ENCODE data around the gene ZNF511.
"Not testable (repeated sequence)": the region's sequence is repeated elsewhere in the genome, so short reads cannot be mapped to it uniquely, and the experiment has no call there.

Gene ZNF511, protein sequence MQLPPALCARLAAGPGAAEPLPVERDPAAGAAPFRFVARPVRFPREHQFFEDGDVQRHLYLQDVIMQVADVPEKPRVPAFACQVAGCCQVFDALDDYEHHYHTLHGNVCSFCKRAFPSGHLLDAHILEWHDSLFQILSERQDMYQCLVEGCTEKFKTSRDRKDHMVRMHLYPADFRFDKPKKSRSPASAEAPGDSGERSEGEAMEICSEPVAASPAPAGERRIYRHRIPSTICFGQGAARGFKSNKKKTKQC

DNA sequence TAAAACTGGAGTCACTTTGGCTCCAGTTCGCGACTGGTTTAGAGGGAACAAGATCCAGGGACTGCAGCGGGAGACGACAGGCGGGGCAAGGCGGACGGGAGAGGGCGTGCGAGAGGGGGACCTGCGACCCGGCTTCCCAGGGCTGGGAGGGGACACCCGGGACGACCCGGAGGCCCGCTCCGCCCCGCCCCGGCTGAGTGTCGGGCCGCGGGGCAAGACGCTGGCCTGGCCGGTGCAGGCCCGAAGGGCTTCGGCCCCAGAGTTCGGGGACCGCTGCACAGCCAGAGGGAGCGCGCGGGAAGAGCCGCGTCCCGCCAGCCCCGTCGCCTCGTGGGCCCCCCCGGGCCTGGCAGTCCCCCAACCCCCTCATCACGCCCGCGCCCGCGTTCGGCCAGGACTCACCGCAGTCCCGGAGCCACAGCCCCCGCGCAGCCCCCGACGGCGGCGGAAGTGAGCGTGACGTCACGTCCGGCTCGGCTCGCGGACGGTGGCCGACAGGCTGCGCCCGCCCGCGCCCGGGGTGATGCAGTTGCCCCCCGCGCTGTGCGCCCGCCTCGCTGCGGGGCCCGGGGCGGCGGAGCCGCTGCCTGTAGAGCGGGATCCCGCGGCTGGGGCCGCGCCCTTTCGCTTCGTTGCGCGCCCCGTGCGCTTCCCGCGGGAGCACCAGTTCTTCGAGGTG, at the start of gene ZNF511, which contains the start of gene TUBGCP2:
Gene ZNF511, plus strand, starts transcription at position 494 of the 679 bp plus-strand sequence. Its CDS starts 30 bp downstream, at position 524.
Gene TUBGCP2, minus strand, starts transcription at position 452 of the 679 bp plus-strand sequence. CDS start 5,931 bp downstream, outside the sequence.
- DNase-seq: peak; percentile 96

DNA sequence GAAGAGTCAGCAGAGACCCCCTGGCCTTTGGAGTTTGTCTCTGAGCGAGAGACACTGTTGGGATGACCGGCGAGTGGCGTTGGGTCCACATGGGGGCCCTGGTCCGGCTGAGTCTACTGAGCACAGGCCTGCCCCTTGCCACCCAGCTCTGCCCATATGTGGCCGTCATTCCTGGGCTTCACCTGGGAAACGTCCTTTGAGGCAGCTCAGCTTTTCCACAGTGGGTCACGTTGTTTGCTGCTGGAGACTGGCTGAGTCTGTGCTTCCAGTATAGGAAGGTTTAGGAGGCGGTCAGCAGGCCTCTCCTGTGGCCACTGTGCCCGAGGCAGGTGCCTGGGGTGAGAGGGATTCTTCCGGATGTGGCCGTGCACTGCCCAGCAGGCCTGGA, 49.1 kb upstream of the ZNF511 start:
- no peak for DNase-seq

DNA sequence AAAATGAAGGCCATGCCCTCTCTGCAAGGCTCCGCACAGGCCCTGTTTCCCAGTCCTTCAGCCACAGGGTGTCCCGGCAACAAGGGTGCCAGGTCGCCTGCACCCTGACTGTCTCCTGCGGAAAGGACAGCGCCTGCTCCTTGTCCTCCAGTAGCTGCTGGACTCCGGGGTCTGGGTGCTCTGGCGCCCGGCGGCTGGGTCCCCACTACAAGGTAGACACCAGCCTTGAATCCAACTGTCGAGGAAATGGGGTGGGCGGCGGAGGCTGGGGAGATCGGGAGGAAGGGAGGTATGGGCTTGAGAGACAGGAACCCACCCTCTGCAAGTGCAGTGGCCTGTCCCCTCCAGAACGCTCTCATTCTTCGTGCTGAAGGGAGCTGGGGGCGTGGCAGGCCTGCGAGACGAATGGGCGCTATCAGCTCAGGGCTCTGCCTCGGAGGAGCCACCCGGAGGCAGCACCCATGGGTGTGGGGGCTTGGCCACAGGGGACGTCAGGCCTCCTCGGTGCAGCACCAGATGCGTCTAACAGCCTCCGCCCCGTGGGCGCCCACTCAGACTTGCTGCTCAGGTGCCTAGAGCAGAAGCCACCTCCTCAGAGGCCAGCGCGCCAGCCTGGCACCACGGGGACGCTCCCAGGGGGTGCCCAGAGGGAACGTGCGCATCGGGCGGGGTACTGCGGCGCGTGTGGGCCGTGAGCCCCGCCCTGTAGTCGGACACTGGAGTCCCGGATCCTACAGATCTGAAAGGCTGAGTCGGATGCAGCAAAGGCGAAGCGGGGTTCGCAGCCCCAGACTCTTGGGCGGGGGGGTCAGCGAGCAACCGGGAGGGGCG, 47.6 kb upstream of the ZNF511 start:
- peak; percentile 86 for DNase-seq

DNA sequence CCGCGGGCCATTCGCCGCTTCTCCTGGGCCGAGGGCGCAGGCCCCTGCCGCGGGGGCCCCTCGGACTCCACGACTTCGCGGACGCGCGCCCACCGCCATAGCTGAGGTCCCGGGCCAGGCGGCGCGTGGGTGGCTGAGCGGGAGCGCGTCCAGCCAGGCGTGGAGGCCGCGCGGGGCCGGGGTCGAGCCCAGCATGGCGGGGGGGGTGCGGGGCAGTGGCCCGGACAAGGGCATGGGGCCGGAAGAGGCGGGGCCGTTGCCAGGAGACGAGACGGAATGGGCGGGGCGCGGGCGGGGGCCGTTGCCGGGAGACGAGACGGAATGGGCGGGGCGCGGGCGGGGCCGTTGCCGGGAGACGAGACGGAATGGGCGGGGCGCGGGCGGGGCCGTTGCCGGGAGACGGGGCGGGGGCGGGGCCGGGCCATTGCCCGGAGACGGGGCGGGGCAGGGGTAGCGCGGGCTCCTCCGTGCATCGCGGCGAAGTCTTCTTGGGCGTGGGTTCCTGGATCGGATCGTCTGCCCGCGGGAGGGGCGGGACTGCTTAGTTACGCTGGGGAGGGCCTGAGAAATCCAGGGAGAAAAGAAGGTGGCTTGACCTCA, 46.9 kb upstream of the ZNF511 start:
- DNase-seq: peak; percentile 93

DNA sequence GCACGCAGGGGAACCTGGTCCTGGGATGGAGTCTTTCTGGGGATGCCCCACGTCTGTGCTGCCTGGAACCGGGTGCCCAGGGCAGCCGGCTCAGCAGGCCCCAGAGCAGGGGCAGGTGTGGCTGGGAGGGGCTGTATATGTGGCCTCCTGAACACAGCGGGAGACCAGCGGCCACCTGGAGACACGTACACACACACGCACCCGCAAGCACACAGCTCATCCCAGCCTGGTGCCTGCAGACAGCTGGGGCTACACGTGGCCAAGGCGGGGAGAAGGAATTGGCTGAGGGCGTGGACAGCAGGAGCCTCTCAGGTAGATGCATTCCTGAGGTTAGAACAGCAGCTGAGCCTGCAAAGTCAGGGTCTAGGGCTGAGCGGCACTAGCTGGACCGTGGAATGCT, 46.0 kb upstream of the ZNF511 start:
- DNase-seq: no peak

DNA sequence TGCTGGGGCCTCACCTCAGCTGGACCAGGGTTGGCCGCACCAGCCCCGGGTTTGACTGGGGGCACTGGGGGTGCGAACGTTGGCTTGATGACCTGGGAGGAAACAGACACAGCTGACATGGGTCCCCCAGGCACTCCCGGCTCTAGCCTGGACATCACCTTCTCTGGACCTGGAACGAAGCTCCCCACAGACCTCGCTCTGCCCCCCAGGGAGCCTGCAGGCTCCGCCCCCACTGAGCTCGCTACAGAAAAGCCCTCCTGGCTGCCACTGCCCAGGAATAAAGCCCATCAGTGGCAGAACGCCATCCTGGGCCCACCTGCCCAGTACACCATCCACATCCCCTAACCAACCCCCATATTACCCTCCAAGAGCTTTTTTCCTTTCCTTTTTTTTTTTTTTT, 45.0 kb upstream of the ZNF511 start:
- no peak for DNase-seq

DNA sequence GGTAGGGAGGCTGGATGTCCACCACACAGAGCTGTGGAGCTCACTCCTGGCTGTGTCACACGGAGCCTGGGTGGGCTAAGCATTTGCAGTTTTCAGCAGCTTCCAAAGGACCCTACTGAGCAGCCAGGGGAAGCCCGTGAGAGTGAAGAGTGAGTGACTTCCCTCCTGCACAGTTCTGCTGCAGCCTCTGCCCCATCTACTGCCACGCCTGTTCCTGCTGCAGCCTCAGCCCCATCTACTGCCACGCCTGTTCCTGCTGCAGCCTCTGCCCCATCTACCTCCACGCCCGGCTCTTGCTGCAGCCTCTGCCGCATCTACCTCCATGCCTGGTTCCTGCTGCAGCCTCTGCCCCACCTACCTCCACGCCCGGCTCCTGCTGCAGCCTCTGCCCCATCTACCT, 44.3 kb upstream of the ZNF511 start:
- peak; percentile 78 for DNase-seq

DNA sequence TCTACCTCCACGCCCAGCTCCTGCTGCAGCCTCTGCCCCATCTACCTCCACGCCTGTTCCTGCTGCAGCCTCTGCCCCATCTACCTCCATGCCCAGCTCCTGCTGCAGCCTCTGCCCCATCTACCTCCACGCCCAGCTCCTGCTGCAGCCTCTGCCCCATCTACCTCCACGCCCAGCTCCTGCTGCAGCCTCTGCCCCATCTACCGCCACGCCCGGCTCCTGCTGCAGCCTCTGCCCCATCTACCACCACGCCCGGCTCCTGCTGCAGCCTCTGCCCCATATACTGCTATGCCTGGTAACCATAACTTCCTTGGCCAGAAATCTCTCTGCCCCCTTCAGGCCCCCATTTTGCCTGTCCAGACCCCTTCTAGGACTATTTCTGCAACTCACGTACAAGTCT, 43.7 kb upstream of the ZNF511 start:
- DNase-seq: not testable (repeated sequence)

DNA sequence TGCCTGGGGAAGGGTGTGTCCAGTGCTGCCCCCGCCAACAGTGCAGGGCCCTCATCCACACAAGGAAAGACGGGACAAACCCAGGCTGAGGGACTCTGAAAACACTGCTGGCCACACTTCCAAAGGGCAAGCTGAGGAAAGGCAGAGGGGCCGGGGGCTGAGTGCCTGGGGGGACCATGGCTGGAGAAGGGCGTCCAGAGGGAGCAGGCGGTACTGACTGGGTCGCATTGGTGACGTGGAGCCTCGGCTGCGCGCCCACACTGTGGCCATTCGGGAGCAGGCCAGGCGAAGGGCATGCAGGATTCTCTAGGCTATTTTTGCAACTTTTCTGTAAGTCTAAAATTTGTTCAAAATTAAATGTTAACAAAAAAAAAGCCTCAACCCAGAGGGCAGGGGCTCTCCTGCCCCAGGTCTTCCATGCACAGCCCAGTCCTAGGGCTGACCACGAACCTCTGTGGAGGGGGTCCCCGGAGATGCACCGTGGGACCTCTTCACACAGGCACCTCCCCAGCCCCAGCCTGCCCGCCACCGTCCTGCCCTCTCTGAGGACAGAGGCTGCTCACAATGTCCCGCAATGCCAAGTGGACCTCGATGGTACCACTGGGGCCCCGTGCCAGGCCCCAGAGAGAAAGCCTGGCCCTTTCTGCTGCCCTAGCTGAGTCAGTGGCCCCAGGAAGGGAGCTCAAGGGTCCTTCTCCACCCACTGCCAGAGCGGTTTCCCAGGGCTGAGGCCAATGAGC, 42.5 kb upstream of the ZNF511 start:
- DNase-seq: no peak

DNA sequence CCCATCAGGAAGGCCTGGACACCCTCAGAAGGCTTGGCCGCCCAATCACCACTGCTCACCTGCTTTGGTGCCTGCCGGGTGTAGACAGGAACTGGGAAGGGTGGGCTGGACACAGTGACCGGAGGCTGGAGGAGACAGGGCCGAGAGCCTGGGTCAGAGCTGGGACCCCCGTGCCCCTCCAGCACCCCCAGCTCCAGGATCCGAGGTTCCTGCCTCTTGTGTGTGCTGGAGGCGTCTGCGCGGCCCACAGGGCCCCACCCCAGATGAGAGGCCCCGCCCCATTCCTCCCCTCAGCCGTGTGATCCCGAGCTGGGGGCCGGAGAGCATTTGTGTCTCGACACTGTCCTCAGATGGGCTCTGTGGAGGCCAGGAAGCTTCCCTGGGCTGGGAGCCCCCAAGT, 41.4 kb upstream of the ZNF511 start:
- DNase-seq: no peak

DNA sequence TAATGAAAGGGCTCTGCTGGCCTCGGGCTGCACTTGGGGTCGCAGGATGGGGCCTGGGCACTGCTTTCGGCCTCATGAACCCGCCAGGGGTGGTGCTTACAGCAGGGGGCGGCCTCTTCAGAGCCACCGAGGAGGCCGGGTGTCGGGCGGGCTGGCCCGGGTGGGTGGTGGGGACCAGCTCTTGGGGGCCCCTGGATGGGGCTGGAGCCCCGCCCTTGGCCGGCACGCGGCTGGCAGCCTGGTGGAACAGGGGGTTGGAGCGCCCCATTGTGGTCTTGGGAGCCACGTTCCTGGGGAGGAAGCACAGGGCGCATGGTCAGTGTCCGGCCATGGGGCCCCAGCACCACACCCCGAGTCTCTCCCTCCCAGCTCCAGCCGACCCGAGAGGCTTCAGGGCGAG, 40.9 kb upstream of the ZNF511 start:
- DNase-seq: no peak

DNA sequence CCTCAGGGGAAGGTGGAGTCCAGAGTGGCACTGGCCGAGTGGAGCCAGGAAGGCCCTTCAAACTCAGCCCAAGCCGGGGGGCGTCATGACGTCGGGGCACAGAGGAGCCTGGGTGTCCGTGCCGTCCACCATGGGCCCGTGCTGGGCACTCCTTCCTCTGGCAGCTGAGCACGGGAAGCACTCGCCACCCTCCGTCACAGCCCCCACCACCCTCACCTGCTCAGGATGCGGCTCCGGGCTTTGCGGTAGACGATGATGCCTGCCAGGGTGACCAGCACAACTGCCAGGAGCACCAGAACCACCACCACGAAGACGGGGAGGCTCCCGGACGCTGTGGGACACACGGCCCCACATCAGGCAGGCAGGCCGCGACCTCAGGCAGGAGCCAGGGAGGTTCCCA, 40.2 kb upstream of the ZNF511 start:
- DNase-seq: no peak

DNA sequence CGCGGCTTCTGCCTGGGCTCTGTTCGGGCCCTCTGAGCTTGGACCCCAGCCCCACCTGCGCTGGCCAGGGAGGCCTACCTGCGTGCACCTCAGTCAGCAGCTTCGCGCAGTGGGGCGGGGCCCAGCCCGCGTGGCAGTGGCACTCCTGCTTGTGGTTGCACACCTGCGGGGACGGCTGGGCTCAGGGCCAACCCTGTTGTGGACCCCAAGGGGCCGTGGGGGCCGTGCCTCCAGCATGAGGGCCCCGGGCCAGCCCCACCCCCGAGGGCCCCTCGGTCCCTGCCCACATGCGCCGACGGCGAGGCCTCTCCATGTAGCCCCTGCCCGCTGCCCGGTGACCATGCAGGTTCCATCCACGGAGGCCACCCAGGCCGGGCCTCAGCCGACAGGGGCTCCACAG, 39.3 kb upstream of the ZNF511 start:
- DNase-seq: no peak

DNA sequence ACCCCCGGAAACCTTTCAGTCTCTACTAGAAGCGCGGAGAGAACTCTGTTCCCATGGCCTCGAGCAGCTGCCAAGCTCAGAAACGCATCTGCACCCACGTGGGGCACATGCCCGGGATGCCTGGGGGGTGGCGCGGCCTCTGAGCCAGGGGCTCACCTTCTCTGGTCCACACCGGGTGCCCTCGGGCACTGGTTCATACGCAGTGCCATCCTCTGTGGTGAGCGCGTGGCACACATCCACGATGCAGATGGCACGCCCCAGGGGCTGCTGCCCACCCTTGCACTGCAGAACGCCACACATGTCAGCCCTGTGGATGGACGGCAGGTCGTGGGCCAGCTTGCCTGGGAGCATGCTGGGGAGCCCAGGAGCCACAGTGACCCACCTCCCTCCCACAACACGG, 38.5 kb upstream of the ZNF511 start:
- DNase-seq: no peak

DNA sequence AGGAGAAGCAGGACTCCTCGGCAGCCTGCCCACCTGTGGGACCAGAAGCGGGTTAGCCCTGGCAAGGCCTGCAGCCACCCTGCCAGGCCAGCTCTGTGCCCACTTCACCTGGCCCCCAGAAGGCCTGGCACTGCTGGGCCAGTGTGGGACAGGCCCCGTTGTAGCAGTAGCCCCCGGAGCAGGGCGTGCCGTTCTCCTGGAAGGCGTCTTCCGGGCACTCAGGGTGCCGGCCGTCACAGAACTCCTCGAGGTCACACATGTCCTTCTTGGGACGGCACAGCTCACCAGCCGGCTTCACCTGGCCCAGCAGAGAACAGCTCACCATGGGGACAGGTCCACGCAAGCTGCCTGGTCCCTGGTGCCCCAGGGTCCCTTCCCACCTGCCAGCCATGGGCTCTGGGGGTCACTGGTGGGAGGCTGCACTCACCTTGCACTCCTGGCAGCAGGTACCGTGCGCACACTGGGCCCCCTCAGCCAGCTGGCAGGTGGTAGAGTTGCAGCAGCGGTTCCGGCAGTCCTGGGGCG, 37.9 kb upstream of the ZNF511 start:
- no peak for DNase-seq

DNA sequence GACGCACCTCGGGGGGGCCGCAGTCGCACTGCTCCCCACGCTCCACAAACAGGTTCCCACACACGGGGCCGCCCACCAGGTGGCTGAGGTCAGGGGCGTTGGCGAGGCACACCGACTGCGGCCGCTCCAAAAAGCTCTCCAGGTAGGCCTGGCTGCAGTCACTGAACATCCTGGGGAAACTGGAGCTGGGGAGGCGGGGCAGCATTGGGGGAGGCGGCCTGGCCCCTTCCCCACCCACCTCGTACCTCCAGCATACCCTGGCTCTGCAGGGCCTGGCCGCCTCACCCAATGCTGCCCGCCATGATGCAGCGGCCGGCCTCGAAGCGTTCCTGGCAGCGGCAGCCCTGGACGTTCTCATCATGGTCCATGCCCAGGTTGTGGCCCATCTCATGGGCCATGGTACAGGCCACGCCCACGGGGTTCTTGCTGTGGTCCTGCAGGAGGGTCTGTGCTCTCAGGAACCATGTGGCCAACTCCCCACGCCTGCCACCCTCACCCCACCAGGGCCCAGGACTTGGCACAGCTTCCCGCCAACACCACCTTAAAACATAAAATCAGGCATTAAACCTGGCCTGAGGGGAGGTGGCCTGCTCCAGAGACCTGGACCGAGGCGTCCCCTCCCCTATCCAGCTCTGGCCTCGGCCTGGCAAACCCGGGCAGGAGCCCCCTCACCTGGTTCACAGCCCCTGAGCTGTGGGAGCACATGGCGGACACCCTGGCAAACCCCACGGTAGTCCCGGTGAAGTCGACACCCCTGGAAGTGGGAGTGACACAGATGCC, 37.0 kb upstream of the ZNF511 start:
- no peak for DNase-seq

DNA sequence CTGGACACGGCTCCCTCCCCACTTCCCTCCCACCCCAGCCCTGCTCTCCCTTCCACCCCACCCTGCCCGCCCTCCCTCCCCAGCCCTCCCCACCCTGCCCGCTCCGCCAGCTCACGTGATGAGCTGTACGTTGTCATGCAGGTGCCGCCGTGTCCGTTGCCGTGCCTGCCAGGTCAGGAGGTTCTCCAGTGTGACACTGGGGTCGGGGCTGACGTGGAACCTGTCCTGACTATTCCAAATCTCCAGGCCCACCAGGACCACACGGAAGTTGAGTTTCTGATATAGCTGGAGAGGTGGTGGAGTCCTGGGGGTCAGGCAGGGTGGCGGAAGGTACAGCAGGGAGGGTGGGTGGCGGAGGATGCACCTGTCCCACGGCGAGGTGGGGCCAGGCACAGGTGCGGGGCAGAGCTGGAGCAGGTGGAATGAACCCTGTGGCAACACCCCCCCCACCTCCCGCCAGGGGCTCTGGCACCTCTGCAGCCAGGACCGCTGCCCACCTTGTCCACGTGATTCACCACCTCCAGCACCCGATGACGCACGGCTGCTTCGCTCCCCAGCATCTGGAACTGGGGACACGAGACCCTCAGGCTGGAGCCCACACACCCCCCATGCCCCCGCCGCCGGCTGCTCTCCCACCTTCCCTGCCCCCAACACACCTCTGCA, 36.3 kb upstream of the ZNF511 start:
- DNase-seq: no peak

DNA sequence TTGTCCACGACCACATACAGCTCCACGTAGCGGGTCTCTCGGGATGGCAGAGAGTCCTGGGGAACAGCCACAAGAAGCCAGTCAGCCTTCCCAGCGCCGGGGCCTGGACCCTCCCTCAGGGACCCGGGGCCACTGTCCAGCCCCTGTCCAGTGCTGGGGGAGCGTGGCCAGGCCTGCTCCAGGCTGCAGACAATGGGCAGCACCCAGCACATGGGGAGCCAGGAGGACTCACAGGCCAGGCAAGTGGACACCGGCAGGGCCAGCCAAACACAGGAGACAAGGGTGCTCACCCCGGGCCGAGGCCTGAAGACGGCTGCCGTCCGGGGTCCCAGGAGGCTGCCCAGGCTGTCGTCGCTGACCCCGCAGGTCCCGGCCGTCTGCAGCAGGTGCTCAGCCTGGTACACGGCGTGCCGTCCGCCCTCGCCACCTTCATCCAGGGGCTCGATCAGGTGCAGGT, 35.7 kb upstream of the ZNF511 start:
- no peak for DNase-seq

DNA sequence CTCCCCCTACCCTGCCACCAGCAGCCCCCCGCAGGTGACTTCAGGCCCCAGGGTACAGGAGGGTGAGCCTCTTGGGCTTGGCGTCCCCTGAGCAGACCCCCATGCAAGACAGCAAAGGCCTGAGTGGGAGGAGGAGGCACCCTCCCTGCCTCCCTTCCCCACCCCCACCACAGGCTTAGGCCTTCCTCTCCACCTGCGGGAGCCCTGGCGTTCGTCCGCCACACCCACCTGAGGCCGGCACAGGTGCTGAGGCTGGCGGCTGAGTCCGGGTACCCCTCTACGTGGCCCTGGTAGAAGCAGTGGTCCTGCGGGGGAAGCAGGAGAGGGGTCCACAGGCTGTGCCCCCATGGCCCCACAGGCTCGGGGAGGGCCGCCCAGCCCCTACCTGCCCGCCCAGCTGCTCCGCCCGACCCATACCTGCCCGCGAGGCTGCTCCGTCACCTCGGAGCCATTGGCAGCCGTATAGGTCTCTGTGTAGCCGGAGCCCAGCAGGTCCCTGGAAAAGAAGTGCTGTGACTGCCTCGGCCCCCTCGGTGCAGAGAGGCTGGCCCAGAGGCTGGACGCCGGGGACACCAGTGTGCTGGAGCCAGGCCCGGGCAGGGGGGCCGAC, 35.1 kb upstream of the ZNF511 start:
- no peak for DNase-seq
